ENCODE data around the gene PRCC.

PRCC gene

GRCh38 chr1:156796340-156797097, 29.2 kb downstream of the PRCC start:
- DNase-seq (ENCODE audit: low read depth in 2 of 2), result no peak

- DNase-seq (ENCODE audit: low read depth in 2 of 2), result no peak
Observed at GRCh38 chr1:156797212-156797871, 30.0 kb downstream of the PRCC start.

DNA sequence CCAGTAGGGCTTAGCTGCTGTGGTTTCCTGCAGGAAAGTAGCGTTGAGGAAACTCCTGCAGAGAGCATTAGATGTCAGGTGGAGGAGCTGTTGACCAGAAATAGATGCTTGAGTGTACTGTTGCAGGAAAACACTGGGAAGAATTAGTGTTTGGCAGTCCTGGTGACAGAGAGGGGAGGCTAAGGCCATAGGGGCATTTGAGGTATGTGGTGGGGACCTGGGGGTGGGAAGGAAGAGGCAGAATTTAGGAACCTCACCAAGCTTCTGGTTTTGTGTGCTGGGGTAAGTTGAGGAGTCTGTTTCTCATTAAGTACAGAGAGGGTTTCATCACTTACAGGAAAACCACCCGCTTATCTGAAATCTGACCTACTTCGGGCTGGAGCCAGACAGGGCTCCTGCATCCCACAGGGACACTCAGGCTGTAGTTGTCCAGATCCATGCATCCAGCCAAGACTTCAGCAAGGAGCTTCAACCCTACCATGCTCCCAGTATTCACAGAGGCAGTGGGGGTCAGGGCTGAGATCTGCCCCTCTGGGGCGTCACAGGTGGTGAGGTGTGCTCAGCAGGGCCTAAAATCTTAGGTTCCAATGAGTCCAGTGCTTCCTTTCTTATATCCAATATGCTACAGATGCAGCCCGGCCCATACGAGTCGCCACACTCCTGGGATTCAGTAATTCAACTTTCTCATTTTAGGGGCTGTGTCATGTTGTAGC, 34.2 kb downstream of the PRCC start:
- DNase-seq (ENCODE audit: low read depth in 2 of 2), result no peak

GRCh38 chr1:156802421-156802935, 35.1 kb downstream of the PRCC start:
- no peak for DNase-seq (ENCODE audit: low read depth in 2 of 2)

- no peak for DNase-seq (ENCODE audit: low read depth in 2 of 2)
Observed at GRCh38 chr1:156803086-156803851, 35.9 kb downstream of the PRCC start.

GRCh38 chr1:156804026-156804425, 36.7 kb downstream of the PRCC start:
- DNase-seq (ENCODE audit: low read depth in 2 of 2), result no peak

GRCh38 chr1:156804572-156805243, 37.4 kb downstream of the PRCC start:
- no peak for DNase-seq (ENCODE audit: low read depth in 2 of 2)

- DNase-seq (ENCODE audit: low read depth in 2 of 2), result no peak
Observed at GRCh38 chr1:156805766-156806511, 38.6 kb downstream of the PRCC start.

DNA sequence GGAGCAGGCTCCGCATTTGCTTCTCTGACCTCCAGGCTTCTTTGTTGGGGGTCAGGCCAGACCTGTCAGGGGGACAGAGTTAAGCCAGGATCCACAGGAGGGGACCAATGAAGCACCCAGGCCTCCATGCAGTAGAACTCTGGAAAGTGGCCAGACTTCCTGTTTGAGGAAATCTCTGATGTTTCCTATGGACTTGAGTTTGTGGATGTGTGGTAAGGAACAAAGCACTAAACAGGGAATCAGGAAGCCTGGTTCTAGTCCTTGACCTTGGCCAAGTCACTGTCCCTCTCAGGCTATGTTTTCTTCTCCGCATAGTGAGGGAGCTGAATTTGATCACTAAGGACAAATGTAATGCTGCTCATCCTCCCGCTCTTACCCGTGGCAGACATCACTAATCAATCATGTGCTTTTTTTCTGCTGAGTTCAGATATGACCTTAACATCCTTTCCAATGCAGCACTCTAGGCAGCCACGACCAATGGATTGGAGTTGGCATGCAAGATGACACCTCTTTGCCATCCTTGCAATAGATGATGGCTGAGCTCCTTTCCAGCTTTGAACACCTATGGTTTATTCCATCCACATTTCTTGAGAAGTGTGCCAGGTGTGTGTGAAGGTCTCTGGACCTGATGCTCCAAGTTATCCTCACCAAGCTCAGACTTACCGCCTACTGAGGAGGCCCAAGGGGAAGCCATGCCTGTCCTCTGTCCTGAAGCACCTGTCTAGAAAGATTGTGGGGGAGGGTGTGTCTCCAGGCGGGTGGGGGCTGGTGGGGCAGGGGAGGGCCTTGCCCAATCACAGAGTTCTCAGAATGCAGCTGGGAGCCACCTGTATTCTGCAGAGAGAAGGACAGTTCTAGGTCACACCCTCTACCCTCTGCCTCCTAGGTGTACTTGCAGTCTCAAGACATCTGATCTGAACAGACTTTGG, 39.4 kb downstream of the PRCC start:
- no peak for DNase-seq (ENCODE audit: low read depth in 2 of 2)

DNA sequence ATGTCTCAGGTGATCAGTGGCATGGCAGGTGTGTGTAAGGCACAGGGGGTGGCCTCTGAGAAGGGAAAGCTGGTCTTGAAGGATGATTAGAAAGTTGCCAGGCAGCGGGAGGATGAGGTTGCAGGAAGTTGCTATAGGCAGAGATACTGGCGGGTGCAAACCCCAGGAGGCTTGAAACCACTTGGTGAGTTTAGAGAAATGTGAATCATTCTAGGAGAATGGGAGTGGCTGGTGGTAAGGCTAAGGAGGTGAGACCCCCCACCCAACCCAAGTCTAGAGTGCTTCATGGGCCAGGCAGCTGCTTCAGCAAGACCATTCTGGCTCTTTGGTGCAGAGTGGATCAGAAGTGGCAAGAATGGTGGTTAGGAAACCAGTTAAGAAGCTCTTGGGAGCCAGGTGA, 40.3 kb downstream of the PRCC start:
- no peak for DNase-seq (ENCODE audit: low read depth in 2 of 2)

GRCh38 chr1:156808186-156809030, 41.1 kb downstream of the PRCC start:
- DNase-seq (ENCODE audit: low read depth in 2 of 2), result no peak

GRCh38 chr1:156809281-156809680, 41.9 kb downstream of the PRCC start:
- DNase-seq (ENCODE audit: low read depth in 2 of 2), result no peak

DNA sequence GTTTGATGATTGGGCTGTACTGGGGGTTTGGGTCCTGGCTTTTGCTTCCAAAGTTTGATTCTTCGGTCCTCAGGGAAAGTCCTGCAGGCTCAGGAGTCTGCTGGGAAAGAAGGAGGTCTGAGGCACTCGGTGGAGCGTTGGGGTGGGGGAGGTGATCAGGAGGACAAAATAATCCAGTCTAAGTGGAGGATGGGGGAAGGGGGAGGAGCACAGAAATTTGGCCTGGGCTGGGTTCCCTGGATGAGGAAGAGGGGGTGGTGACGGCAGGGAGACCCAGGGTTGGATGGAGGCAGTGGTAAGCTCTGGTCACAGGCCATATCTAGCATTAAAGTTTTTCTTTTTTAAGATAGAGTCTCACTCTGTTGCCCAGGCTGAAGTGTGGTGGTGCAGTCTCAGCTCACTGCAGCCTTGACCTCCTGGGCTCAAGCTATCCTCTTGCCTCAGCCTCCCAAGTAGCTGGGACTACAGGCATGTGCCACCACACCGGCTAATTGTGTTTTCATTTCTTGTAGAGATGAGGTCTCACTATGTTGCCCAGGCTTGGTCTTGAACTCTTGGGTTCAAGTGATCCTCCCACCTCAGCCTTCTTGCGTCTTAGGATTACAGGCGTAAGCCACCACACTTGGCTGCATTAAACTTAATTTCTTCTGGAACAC, 42.5 kb downstream of the PRCC start:
- DNase-seq (ENCODE audit: low read depth in 2 of 2), result no peak

DNA sequence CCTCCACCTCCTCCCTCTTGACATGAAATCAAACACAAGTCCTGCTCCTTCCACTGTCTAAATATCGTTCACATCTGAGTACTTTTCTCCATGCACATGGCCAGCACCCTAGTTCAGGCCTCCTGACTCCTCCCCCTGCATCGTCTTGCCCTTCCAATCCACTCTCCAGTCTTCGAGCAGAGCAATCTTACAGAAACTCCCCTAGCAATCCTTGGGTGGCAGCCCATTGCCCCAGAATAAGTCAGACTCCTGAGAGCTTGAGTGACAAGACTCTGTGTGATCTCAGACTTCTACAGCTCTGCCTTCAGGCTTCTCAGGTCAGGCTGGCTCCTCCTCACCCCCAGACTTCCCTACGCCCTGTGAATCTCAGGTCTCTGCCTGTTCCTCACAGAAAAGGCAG, 43.8 kb downstream of the PRCC start:
- DNase-seq (ENCODE audit: low read depth in 2 of 2), result no peak

DNA sequence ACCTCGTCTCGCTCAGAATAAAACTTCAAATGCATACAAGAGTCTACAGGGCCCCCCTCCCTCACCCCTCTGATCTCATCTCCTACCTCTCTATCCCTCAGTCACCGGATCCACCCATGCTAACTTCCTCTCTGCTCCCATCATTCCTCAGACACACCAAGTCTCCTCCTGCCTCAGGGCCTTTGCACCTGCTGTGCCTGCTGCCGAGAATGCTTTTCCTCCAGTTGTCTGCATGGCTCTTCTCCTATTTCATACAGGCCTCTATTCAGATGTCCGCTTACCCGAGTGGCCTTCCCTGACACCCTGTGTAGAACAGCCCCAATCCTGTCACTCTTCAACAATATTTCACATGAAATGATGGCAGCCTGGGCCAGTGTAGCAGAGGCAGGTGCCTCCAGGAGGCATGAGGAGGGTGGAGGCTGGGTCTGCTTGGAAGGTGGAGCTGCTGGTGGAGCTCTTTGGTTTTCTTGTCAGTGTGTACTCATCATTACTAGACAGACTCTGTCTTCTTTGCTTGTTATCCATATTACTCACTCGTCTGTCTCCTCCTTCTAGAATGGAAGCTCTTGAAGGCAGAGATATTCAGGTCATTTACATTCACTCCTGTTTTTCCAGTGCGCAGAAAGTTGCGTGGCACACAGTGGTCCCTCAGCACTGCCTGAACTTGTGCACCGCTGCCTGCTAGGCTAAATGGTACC, 45.1 kb downstream of the PRCC start:
- DNase-seq (ENCODE audit: low read depth in 2 of 2), result no peak

- DNase-seq (ENCODE audit: low read depth in 2 of 2), result no peak
Observed at GRCh38 chr1:156813298-156813697, 46.0 kb downstream of the PRCC start.

Data from activated CD4-positive, alpha-beta T cell treated with anti-CD3 and anti-CD28 coated beads for 24 hours (primary cell).